ENCODE data around the gene POM121L2. TPM values are rescaled to one million over a fixed set of nuclear protein-coding genes. Genes with fewer than 3 reads are reported as not detected.

Gene POM121L2
- total and polyA plus RNA-seq, 12 donors, result 0.03 TPM; not detected in 11

DNA sequence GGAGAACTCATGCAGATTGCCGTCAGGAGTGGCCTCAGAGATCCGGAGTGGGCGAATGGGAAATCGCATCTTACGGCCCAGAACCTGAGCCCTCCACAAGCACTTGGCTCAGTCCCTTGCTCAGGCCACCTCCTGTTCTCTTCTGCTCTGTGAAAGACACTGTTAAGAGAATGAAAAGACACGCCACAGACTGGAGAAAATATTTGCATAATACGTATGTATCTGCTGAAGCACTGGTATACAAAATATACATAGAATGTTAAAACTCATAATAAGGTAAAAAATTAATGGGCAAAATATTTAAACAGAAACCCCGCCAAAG lies 838 bp upstream of the POM121L2 start:
- 20 to 23% (median 21%) methylated on average over 8 of the region's 8 CpGs for WGBS, 4 donors
- Histone ChIP-seq H3K4me1 (replicated peaks in 1 of 2) (peaks cover 0 to 12% of the 10 kb centered on the region in 2 donors), H3K9me3 (replicated peaks in 1 of 3) (no peaks in the 10 kb centered on the region), H3K36me3 (replicated peaks in 1 of 2) (no peaks in the 10 kb centered on the region), H3K27me3 (peaks cover 54% of the 10 kb centered on the region), H3K27ac (no peak overlapping the region), H3K4me3 (peak overlapping the region in 1 of 4 donors; percentile 50)
- DNase-seq, result no peak
- TF ChIP-seq POLR2A (IDR thresholded peaks at IDR 0.05), result no peak
- TF ChIP-seq, protein P1, sequence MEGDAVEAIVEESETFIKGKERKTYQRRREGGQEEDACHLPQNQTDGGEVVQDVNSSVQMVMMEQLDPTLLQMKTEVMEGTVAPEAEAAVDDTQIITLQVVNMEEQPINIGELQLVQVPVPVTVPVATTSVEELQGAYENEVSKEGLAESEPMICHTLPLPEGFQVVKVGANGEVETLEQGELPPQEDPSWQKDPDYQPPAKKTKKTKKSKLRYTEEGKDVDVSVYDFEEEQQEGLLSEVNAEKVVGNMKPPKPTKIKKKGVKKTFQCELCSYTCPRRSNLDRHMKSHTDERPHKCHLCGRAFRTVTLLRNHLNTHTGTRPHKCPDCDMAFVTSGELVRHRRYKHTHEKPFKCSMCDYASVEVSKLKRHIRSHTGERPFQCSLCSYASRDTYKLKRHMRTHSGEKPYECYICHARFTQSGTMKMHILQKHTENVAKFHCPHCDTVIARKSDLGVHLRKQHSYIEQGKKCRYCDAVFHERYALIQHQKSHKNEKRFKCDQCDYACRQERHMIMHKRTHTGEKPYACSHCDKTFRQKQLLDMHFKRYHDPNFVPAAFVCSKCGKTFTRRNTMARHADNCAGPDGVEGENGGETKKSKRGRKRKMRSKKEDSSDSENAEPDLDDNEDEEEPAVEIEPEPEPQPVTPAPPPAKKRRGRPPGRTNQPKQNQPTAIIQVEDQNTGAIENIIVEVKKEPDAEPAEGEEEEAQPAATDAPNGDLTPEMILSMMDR (IDR thresholded peaks at IDR 0.05), result peak in 1 of 6 experiments; percentile 6
- intact Hi-C loops (cut with DNase I), result no loop called here

DNA sequence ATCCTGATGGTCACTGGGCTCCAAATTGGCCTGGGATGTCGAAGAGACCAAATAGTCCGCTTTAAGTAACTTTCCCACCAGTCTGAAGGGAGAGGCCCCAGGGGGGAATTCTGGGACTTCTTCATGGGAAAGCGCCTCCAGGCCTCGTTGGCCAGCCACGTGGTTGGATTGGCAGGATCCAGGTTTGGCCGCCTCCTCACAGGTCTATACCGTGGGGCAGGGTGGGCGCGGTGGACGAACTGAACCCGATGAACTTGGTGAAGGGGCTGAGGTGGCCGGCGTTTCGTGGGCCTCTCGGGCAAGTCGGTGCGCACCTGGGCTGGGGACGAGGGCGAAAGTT lies 297 bp downstream of the POM121L2 start:
- WGBS, 4 donors, result 13 to 18% (median 14%) methylated on average over 14 to 19 of the region's 19 CpGs
- DNase-seq, result no peak
- H3K36me3 ChIP-seq (replicated peaks in 1 of 2), result no peaks in the 10 kb centered on the region
- H3K4me1 ChIP-seq (replicated peaks in 1 of 2), result peaks cover 0 to 12% of the 10 kb centered on the region in 2 donors
- H3K27ac ChIP-seq, result no peak overlapping the region
- H3K27me3 ChIP-seq, result peaks cover 54% of the 10 kb centered on the region
- peak overlapping the region in 1 of 4 donors; percentile 50 for H3K4me3 ChIP-seq
- intact Hi-C loops (cut with DNase I), result no loop called here
- no peaks in the 10 kb centered on the region for H3K9me3 ChIP-seq (replicated peaks in 1 of 3)
- TF ChIP-seq, protein P1 (IDR thresholded peaks at IDR 0.05), result no peak
- no peak for TF ChIP-seq POLR2A (IDR thresholded peaks at IDR 0.05)

- Histone ChIP-seq H3K4me1 (replicated peaks in 1 of 2) (no peaks in the 10 kb centered on the region), H3K4me3 (no peak overlapping the region), H3K36me3 (replicated peaks in 1 of 2) (no peaks in the 10 kb centered on the region), H3K27me3 (peaks cover 40% of the 10 kb centered on the region), H3K27ac (no peak overlapping the region), H3K9me3 (replicated peaks in 1 of 3) (no peaks in the 10 kb centered on the region)
- intact Hi-C loops (cut with DNase I), result no loop called here
- WGBS, 4 donors, result 38 to 43% (median 41%) methylated on average over 16 of the region's 16 CpGs
- no peak for DNase-seq
- TF ChIP-seq POLR2A (IDR thresholded peaks at IDR 0.05), result no peak
- TF ChIP-seq, protein P1 (IDR thresholded peaks at IDR 0.05), result no peak
Measured at GRCh38 chr6:27303613-27304272, 8.3 kb downstream of the POM121L2 start.

DNA sequence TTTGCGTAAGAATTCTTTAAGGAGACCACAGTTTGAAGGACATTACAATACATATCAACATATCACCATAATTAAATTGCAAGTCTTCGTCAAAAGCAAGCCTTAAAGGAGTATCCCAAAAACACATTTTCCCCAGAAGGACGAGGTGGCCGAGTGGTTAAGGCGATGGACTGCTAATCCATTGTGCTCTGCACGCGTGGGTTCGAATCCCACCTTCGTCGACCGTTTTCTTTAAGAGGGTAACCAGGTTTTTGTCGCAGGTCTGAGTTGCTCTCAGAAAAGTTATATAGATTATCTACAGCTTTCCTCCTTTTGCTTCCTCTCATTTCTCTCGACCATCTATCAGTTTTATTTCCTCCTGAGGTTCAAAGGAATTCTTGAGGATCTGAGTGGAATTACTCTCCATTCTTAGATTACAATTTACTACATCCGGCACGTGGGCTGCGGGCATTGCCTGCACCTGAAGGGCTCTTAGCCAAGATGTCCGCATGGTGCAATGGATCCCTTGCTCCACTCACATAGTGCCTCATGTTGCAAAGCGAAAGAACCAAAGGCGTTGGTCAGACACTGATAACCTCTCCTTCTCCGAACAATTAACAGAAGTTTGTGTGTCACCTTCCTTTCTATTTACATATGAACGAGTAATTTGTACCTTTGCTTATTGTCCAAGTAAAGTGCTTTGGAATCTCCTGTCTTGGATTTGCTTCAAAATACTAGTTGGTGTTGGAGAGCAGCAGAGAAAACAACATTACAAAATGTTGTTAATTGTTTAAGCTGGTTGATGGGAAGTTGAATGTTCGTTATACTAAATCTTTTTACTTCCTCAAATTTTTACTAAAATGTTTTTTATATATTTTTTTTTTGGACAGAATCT lies 14.0 kb downstream of the POM121L2 start:
- DNase-seq, result no peak
- WGBS, 4 donors, result 22 to 27% (median 24%) methylated on average over 22 of the region's 22 CpGs
- Histone ChIP-seq H3K27ac (no peak overlapping the region), H3K4me1 (replicated peaks in 1 of 2) (no peaks in the 10 kb centered on the region), H3K27me3 (peaks cover 74% of the 10 kb centered on the region), H3K36me3 (replicated peaks in 1 of 2) (no peaks in the 10 kb centered on the region), H3K4me3 (no peak overlapping the region), H3K9me3 (replicated peaks in 1 of 3) (no peaks in the 10 kb centered on the region)
- intact Hi-C loops (cut with DNase I), result no loop called here
- no peak for TF ChIP-seq POLR2A (IDR thresholded peaks at IDR 0.05)
- TF ChIP-seq, protein P1 (IDR thresholded peaks at IDR 0.05), result no peak

Data from adrenal gland (tissue), 12 donors.